Uterus (tissue), 2 donors: ENCODE measurements around the gene GRK5.

Experiments
- CTCF ChIP-seq, 4 experiments: fragments of 200-600 bp in 2 of 4; fragments of 450-650 bp in 2 of 4; sonication (generic) in 2 of 4; IDR thresholded peaks; one replicate each; pipeline ENCODE4 v1.5.1; 2016 to 2019; ENCODE audit warnings: antibody characterized with exemption in 4 of 4, mild to moderate bottlenecking in 2 of 4, moderate library complexity in 1 of 4
- POLR2A ChIP-seq, 2 donors: fragments of 450-650 bp; IDR thresholded peaks; one replicate each; pipeline ENCODE4 v1.6.1; 2016; ENCODE audit warnings: antibody characterized with exemption in 2 of 2, mild to moderate bottlenecking in 1 of 2, moderate library complexity in 1 of 2

- TF ChIP-seq CTCF (IDR thresholded peaks at IDR 0.05) (no peak), POLR2A (IDR thresholded peaks at IDR 0.05) (no peak)
Observed at GRCh38 chr10:119313024-119313423, 105.7 kb downstream of the GRK5 start.
